ENCODE measurements around the gene CORO1C. TPM values are rescaled to one million over a fixed set of nuclear protein-coding genes. Genes with fewer than 3 reads are reported as not detected.
"Not testable (repeated sequence)": the region's sequence is repeated elsewhere in the genome, so short reads cannot be mapped to it uniquely, and the experiment has no call there.

Gene CORO1C
- total RNA-seq, 1 donor from 2014 or later = 39.2 TPM

- ATAC-seq = peak; percentile 14
- no peak for DNase-seq (ENCODE audit: low spot score)
These were observed 93.0 kb downstream of the CORO1C start for GRCh38 chr12:108638141-108638827.

- ATAC-seq (no peak), DNase-seq (ENCODE audit: low spot score) (no peak)
These were observed 93.9 kb downstream of the CORO1C start for GRCh38 chr12:108637222-108637971.

DNA sequence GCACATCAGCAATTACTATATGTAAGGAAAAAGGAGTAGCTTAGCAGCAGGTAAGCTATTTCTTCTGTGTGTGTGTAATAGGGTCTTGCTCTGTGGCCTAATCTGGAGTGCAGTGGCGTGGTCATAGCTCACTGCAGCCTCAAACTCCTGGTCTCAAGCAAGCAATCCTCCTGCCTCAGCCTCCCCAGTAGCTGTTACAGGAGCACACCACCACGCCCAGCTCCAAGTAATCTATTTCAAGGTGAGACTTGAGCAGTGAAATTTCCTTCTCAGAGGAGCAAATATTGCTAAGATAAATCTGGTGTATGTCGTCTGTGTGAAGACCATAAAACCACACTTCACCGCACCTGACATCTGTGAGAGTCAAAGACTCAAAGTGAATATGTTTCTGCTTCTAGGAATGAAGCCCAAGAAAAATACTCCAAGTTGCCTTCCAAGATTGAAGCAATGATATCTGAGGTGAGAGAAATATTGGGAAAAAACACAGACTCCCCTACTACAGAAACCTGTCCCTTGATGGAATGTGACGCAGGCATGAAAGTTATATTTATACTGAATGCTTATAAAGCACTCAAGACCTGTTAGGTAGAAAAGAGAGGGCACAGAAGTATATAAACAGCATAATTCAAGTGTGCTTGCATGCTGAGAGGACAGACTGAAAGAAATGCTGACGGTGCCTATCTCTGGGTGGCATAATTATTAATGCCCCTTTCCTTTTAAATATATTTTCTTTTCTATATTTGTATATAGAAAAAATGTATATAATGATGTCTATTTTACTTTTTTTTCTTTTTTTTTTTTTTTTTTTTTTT is 95.1 kb downstream of the CORO1C start:
- DNase-seq (ENCODE audit: low spot score) = no peak
- no peak for ATAC-seq

GRCh38 chr12:108635201-108635996 is 95.9 kb downstream of the CORO1C start:
- ATAC-seq (no peak), DNase-seq (ENCODE audit: low spot score) (no peak)

- DNase-seq (ENCODE audit: low spot score) = no peak
- ATAC-seq = no peak
These were observed 97.0 kb downstream of the CORO1C start for GRCh38 chr12:108634341-108634751.

DNA sequence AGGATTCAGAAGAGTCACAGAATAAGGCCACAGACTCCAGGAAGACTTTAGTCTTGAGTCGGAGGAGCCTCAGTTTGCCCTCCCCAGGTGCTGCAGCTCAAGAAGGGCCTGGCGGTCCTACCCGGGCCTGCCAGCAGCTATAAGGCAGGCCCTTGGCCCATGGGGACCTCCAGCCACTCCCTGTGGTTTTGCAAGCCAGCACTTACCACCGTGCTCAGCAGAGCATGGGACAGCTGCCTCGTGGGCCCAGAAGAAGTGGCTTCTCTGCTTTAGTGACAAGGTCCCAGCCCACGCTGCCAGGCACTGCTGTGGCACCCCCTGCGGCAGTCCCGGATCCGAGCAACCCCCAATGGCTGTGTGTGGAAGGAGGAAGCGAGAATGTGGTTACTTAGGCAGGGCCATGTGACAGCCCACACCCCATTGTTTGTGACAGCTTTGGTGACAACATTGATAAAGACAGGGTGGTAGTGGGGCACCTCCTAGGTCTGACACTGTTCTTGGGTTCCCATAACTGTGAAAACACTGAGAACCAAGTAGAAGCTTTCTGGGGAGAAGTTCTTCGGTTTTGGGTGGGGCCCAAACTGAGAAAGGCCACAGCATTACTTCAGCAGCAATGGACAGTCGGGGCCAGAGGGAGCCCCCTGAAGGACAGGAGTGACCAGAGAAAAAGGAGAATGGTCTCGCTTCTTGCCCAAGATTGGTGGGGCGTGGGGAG is 97.6 kb downstream of the CORO1C start, which contains the start of gene SELPLG:
Gene SELPLG, minus strand, starts transcription at position 361 of the 715 bp plus-strand sequence. CDS start 9,587 bp downstream, outside the sequence.
- DNase-seq (ENCODE audit: low spot score) (peak; percentile 59), ATAC-seq (peak; percentile 51)

GRCh38 chr12:108633081-108633533 is 98.2 kb downstream of the CORO1C start:
- DNase-seq (ENCODE audit: low spot score) = no peak

DNA sequence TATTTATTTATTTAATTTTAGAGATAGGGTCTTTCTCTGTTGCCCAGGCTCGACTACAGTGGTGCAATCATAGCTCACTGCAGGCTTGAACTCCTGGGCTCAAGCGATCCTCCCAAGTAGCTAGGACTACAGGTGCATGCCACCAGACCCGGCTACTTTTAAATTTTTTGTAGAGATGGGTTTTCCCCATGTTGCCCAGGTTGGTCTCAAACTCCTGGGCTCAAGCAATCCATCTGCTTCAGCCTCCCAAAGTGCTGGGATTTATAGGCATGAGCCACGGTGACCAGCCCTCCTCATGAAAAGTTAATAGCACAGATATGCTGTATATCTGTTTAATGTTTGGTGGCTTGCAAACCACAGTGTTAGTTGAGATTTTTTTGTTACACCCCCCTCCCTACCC is 100.1 kb downstream of the CORO1C start:
- DNase-seq (ENCODE audit: low spot score); ATAC-seq: not testable (repeated sequence)

More at GRCh38 chr12:108633081-108633533, 98.2 kb downstream of the CORO1C start:
- ATAC-seq = no peak

DNA sequence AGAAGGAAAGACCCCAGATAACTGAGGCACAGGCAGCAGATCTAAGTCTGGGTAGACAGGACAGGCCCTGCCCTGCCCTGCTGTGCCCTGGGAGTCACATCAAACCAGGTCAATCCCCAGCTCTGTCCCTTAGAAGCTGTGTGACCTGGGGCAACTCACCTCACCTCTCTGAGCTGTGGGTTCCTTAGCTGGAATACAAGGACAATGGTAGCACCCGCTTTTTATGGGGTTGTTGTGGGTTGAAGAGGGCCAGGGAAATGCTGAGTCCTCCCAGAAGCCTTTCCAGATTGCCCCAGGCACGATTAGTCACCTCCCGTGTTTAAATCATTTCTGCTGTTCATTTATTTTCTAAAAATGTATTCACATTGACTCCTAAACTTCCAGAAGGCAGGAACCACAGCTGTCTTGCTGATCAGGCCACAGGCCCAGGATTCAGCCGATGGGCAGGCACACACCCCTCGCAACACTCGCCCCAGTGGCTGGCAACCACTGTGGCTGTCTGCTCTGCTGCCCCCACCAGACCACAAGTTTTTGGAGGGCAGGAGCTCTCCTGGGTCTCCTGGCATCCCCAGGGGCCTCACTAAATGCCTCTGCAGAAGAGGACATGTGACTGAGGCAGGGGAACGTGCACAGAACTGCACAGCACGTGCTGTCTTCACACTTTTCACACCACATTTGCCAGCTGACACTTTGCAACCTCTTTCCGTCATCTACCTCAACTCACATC is 100.7 kb downstream of the CORO1C start:
- ATAC-seq (no peak), DNase-seq (ENCODE audit: low spot score) (no peak)

- ATAC-seq = no peak
- DNase-seq (ENCODE audit: low spot score) = no peak
These were observed 101.4 kb downstream of the CORO1C start for GRCh38 chr12:108629824-108630476.

GRCh38 chr12:108629151-108629550 is 102.2 kb downstream of the CORO1C start:
- DNase-seq (ENCODE audit: low spot score) = no peak
- no peak for ATAC-seq

- DNase-seq (ENCODE audit: low spot score) = no peak
- ATAC-seq = no peak
These were observed 104.0 kb downstream of the CORO1C start for GRCh38 chr12:108627134-108627920.

GRCh38 chr12:108625228-108625627 is 106.1 kb downstream of the CORO1C start:
- ATAC-seq (no peak), DNase-seq (ENCODE audit: low spot score) (no peak)

- DNase-seq (ENCODE audit: low spot score) (no peak), ATAC-seq (no peak)
These were observed 107.7 kb downstream of the CORO1C start for GRCh38 chr12:108623577-108623976.

DNA sequence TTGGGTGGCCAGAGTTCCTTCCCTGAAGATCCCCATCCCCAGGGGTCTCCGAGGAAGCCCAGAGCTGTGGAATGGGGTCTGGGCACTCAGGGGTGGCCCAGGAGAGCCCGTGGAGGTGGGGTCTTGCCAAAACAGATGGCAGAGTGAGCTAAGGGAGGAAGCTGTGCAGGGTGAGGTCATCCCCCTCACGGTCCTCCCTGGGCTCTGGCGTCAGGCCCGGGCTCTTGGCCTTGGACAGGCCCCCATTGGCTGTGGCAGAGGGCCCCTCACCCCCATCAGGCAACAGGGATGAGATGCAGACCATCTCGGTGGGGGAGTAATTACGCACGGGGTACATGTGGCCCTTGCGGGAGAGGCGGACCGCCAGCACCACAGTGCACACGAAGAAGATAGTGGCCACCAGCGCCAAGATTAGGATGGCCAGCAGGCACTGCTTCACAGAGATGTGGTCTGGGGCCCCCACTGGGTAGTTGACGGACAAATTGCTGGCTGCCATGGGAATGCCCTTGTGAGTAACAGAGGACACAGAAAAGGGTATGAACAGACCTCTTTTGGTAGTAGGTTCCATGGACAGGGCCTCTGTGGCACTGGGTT is 108.3 kb downstream of the CORO1C start:
- no peak for DNase-seq (ENCODE audit: low spot score)
- ATAC-seq = no peak

- no peak for DNase-seq (ENCODE audit: low spot score)
- ATAC-seq = peak; percentile 24
These were observed 108.9 kb downstream of the CORO1C start for GRCh38 chr12:108622421-108622820.

DNA sequence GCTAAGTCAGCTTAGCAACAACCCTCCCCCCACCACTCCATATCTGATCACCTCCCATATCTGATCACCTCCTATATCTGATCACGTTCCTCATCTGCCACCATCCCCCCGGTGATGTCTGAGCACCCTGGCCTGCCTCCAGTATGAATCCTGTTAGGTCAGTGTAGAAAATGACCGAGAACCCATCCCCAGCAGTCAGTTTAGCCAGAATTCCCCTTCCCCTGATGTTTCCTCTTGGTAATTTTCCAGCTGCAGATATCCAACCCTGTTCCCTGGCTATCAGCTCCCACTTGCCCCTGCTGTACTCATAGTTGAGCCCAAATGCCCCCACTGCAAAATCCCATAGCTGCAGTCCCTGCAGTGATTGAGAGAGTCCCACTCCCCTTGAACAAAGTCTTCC is 110.2 kb downstream of the CORO1C start:
- no peak for DNase-seq (ENCODE audit: low spot score)
- no peak for ATAC-seq

Data from left lobe of liver (tissue), 2 donors.